HG02610 (cell line): ENCODE data around the gene KY.

Experiments
- ATAC-seq: cut with Tn5 transposase; IDR thresholded peaks from one replicate; pipeline ENCODE4 v1.9.1; 2021; ENCODE audit warnings: mild to moderate bottlenecking, moderate library complexity; ENCODE audit not compliant: unreplicated experiment

KY gene

DNA sequence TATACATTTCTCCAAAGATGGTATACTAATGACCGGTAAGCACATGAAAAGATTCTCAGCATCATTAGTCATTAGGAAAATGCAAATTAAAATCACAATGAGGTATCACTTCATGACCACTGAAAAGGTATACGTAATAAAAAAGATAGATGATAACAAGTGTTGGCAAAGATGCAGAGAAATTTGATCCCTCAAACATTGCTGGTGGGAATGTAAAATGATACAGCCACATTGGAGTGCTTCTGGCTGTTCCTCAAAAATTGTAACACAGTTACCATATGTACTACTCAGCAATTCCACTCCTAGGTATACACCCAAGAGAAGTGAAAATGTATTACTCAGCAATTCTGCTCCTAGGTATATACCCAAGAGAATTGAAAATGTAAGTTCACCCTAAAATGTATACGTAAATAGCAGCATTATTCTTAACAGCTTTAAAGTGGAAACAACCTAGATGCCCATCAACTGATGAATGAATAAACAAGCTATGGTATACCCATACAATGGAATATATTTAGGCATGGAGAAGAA lies 25.0 kb upstream of the KY start:
- ATAC-seq = no peak

DNA sequence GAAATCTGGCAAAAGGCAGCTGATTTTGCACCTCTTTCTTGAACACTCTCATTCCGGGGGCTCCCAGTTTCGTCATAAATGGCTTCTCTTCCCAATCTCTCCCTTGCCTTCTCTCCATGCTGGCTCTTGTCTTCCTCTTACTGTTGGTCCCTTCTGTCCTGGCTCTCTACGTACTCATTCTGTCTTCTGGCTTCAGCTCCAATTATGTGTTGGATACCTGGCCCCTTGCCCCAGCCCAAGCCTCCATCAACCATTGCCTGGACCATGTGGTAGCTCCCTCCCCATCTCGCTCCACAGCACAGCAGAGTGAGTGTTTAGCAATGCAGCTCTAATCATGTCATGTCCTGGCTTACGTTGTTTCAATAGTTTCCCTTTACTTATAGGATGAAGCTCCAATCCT lies 21.7 kb upstream of the KY start:
- no peak for ATAC-seq

DNA sequence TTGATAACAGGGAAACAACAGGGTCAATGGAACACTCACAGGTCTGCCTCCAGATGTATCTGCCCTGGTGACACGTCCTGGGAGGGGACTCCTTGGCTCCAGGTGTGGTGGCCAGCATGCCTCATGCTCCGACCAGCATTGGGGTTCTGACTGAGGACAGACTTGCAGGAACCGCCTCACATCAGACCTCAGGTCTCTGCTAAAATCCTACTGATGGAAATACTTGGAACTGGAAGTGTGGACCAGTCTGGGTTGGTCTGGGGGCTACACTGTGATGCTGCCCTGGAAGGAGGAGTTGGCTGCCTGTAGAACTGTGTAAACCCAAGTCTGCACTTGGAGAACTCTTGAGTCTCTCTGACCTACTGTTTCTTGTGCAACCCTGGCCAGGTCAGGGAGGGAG lies 17.1 kb upstream of the KY start:
- no peak for ATAC-seq

DNA sequence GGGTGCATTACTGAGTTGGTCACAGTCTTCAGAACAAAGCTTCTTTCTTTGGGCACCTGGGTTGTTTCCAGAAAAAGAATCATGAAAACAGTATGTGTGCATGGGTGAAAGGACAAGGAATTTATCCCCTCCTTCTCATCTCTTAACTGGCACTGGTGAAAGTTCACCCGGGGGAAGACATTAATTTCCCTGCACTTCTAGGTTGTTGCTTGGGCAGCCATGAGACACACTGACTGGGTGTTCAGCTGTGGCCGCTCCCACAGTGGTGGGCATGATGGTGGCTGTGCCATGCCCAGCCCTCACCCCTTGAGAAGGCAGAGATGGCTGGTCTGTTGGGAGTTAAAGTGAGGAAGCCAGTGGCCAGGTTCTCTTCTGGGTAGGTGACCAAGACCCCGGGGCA lies 16.6 kb upstream of the KY start:
- ATAC-seq = no peak

DNA sequence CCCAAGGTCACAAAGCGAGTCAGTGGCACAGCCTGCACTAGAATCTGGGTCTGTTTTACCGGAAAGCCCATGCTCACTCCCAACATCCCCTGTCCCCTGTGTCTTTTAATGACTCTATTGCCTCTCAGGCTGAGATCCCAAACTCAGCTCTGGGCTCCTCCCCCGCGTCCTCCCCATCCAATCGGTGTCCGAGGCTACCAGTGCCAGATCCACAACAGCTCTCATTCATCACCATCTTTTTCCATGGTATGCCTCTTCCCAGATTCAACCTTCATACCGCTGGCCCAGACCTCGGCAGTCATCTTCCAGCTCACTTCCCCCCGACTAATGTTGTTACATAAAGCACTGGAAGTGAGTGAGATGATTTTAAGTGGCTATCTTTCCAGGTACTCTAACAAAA lies 16.1 kb upstream of the KY start:
- ATAC-seq = no peak

DNA sequence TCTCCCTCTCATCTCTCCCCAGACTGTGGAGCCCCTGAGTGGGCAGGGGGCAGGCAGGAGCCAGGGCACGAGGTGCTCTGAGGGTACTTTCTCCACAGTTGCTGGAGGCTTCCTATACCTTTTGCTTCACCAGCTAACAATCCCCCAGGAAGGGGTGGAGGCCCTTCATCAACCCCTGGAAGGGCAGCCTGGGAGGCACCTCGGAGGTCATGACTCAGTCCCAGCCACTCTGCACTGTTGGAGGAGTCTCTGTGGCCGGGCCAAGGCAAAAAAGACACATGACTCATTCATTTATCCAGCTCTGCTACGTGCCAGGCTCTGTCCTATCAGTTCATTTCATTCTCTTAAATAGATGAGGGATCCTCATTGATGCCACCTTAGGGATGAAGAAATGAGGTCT lies 15.6 kb upstream of the KY start:
- no peak for ATAC-seq

DNA sequence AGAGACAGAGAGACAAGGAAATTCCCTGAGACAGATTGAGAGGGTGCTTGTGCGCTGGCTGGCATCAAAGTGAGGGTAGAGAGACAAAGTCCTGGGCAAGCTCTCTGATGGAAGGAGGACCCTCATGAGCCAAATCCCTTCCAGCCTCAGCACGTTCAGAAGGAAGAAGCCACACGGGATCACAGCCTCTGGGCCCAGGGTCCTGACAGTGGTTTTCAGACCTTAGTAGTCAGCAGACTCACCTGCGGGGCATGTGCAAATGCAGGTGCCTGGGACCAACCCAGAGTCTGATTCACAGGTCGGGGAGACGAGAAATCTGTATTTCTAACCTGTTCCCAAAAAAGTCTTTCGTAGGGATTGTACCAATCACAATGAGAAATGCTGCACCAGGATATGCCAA lies 15.2 kb upstream of the KY start:
- ATAC-seq = no peak

DNA sequence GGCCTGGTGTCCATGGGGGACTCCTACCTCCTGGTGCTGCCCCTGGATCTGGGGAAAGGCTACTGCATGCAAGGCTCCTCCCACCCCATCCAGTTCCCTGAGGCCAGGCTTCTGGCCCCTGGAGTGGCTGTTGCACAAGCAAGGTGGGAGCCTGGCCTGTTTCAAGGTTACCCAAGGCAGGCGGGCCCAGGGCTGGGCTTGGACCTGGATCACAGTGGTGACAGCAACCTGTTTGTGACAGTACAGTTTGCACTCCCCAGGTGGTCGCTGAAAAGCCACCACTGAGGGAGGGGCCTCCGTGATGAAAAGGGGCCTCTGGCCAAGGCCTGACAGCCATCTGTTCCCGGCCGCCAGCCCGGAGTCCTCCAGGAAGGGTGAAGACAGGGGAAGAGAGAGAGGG lies 14.4 kb upstream of the KY start:
- ATAC-seq = no peak

DNA sequence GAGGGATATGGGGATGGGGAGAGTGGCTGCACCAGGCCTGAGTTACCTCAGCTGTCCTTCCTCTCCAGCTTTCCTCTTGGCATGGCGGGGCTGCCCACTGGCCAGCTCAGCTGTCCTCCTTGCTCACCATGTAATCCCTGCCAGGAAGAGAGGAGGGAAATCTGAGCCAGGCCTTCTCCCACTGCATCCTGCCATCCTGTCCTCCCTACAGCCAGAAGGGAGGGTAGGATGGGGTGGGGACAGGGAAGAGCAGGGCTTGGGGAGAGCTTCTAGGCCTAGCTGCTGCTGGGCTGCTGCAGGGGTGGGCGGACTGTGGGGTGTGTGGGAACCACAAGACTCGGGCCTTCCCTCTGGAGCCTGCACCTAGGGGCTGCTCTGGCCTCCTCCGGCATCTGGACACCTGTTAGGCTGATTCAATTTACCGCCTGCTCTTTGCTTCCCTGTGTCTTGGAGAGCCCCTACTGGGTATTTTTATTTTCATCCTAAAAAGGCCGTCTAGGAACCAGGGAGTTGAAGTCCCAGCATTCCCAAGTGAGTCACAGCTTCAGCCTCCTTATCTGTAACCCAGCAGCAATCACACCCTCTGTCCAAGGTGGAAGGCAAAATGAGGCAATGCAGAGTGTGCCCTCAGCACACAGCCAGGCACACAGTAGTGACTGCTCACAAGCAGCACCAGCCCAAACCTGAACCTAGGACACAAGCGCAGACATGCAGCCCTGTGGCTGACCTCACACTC lies 13.1 kb upstream of the KY start:
- ATAC-seq = no peak

DNA sequence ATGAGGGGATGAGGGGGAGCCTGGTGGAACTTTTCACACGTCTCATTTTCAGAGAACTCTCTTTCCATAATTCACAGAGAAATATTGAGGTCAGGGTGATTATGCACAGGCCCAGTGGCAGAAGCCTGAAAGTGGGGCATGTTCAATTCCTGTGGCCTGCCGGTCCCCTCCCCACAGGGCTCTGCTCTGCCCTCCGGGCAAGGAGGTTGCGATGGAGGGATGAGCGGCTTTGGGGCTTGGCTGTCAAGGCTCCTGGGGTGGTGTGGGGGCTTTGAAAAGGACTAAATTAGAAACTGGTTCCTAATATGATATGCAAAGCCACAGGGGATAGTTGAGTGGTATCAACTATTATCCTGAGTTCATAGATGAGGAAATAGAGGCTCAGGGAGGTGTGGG lies 9.2 kb upstream of the KY start:
- no peak for ATAC-seq

DNA sequence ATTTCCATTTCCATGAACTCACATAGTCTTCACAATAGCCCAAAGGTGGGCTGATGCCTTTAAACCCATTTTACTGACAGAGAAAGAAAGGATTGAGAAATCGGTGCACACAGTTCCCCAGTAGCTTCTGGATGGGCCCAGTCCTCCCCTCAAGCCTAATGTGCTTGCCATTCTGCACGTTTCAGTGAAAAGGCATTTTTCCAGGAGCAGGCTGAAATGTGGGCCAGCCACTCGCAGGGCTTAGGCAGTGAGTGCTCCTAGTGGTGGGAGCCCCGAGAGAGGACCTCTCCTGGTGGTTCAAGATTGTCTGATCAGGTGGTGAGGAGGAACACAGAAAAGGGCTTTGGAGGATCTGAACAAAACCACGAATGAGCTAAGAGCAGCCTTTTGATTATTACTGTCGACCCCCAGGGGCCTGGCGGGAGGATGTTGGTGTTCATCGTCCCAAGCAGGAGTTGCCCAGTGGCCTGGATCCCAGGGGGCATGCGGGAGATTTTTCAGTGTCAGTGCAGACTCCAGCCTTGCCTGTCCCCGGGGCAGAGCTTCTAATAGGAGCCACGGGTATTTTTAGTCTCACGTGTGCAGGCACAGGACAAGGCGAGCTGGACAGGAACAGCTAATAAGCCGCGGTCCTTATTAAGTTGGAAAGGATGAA lies 8.7 kb upstream of the KY start:
- ATAC-seq = no peak

DNA sequence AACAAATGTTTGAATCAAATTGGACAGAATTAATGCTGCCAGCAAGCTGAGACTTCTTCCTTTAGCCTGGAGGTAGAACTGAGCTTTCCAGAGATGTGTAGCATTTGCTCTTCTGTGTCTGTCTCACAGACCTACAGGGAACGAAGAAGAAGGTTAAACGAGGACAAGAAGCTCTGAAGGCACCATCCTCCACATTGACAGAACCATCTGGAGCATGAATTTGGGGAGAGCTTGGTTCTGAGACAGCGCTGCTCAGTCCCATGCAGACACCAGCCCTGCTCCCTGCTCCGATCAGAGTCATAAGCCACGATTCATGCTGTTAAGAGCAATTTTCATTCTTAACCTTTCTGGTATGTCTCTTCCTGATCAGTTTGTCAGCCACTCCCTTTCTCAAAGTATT lies 7.7 kb upstream of the KY start:
- no peak for ATAC-seq

DNA sequence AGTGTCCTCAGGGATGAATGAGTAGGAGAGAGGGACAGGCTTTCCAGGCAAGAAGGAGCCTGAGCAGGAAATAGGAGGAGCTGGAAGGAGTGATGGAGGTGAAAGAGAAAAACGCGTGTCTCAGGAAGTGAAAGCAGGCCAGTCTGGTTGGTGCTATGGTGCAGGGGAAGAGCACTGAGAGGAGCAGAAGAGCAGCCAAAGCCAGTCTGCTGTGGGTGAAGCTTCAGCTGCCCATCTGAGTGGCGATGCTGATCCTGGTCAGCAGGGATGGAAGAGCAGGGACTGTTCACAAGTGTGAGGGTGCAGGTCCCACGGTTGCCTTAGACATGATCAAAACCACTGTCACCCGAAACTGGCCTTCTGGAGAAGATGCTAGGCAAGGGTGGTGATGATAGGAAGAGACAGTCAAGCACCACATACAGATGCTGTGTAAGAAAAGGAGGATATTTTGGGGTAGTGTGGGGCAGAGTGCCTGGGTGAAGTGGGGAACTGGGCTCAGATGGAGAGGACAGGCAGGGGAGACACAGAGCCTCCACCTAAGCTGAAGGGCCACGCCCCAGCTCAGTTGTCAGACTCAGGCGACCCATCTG lies 5.5 kb upstream of the KY start:
- ATAC-seq = no peak

DNA sequence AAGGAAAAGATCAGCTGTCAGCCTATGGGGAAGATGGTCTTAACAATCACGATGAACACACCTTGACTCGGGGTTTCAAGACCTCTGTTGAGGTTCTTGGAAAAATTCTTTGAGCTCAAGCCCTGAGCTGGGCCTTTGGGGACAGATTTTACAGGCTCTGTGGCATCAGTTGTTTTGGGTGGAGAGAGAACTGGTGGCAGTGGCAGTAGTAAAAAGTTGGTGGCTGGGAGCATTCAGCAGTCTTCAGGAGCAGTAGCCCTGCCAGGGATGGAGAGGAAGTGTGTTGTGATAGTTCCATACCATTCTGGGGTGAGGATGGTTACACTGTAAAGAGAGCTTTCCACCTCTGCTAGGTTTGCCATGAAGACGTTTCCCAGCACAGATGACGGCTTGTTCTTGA lies 4.9 kb upstream of the KY start:
- ATAC-seq = no peak

DNA sequence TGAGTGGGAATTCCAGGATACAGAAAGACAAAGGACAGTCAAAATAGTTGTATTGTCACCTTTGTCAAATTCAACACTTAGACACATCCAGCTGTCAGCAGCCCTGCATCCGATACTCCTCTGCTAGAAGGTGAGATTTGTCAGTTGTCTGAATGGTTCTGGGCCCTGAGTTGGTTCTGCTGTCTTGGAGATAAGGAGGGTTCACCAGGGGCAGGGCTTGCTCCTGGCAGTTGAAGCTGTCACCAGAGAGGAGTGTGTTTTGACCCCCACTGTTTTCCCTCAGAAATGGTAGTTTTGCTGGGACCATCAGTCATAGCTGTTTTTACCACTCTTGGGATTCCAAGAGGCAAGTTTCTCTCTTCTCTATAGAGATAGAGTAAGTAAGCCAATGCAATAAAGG lies 3.2 kb upstream of the KY start:
- ATAC-seq = no peak

DNA sequence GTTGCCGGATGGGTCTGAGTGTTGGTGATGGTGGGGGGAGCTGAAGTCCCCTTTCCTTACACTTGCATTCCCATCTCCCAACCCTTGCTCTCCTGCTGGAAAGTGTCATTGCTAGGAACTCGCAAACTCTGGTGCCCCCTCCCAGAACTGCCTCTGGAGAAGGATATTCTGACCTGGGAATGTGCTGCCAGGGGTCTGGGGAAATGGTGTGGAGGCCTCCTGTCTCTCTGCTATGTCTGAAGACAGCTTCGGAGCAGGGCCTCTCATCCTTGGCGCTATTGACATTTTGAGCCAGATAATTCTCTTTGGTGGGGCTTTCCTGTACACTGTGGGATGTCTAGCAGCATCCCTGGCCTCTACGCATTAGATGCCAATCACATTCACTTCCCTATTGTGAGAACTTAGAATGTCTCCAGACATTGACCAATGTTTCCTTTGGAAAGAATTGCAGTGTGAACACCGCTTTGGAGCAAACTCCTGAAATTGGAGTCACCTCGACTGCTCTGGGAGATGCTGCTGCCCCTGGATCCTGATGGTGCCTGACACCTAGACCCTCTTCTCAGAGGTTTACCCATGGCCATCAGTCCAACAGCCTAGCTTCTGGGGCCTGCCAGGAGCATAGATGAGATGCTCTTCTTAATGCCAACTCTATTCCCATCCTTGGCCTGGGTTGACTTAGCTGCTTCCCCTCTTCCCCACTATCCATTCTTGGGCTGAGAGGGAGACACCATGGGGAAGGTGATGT lies 2.2 kb upstream of the KY start:
- no peak for ATAC-seq

DNA sequence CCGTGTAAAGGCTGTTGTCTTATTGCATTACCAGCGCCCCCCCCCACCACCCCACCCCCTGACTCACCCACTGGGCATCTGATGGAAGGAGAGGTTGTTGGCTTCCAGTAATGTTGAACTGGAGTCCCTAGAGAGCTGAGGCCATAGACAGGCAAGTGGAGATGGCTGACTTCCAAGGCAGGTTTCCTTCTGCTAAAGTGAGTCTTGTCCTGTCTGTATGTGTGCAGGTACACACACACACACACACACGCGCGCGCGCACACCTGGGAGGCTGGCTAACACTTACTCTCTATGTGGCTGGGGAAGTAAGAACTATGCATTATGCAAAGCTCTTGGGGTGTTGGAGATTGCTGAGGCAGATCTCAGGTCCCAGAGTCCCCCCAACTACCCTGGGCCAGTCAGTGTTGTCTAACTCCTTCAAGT lies 1.6 kb upstream of the KY start:
- no peak for ATAC-seq

DNA sequence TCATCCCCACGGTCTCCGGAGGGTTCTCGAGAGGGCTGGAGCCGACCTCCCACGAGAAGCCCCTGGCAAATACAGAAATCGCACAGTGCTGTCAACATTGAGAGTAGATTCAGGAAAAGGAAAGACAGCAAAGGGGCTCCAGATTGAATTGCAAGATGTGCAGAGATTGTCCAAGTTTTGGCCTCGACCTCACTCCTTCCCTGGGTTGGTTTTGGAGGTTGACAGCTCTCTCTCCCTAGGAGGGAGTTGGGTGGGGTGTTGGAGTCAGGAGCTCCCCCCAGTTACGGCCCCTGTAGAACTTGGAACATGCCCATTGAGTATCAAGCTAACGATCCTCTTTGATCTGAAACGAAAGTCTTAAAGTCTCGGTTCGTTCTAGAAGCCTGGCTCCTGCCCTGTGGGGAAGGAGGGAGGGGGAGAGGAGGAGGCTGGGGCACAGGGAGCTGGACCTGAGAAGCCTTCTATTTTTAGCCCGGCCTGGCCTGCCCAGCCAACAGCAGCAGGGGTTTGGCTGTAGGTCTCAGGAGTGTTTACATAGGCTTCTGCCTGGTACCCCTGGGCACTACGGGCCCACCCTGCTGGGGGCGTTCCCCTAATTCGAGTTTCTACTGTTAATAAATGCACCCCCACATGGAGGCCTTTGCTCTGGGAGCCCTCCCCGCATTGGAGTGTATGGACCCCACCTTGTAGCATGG lies 672 bp upstream of the KY start:
- ATAC-seq = no peak

DNA sequence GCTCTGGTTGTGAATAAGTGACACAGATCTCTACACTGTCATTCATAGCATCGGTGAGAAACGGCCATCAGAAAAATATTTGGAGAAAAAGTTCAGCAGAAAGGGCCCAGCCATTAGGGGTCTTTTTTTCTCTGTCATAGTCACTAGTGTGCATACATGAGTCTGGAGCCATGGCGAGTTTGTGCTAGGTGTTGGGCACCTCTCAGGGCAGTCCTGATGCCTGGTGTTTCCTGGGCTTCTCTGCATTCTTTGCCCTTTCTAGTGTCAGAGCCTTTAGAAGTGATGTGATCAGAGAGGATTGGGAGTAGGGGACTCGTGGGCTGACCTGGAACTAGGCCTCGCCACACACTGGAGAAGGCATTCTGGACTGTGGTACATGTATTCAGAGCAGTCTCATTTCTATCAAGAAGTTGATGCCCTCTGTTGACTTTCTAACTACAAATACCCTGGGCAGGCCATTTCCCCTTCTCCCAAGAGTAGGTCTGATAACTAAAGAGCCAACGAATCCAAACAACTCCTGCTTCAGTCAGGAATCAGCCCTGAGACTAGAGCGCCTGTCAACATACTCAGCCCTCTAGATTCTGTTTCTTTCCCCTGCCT lies 1.6 kb downstream of the KY start:
- ATAC-seq = no peak

DNA sequence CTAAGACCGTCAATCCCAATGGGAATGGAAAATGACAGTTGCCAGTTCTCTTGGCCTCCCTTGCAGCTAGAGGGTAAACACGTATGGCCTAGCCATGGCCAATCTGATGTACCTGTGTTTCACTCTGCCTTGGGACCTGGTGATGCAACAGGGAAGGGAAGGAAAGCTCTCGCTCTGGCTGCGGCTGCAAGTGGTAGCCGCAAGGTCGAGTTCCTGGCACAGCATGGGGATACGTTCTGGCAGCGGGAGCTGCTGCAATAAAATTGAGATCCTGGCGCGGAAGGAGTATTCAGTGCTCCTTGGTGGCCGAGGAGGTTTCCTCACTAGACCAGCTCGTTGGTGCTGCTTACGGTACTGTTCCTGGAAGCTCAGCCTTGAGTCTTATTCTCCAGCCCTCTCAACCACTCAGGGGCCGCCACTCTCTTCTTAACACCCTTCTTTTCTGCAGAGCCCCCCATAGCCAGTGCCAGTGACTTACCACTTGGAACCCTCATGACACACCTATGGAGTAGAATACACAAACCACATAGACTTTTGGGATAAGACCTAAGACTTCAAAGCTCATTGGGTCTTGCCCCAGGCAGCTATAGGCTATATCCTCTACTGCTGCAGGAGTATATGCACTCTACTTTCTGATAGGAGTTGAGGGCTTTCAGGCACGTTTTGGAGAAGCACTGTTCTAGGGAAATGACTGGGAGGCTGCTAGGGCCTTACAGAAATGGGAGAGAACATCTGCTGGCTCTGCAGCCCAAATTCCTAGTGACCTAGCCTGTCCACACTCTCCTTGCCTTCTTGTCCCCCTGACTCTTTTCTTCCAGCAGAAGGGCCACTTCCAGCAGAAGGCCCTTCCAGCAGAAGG lies 2.7 kb downstream of the KY start:
- ATAC-seq = no peak
